GM19193 (cell line): ENCODE results near the gene AVPR1B.

Experiments
- POLR2A ChIP-seq: IDR thresholded peaks from 4 replicates; pipeline ENCODE4 v1.6.1; 2011; ENCODE audit not compliant: insufficient read depth, insufficient read length; ENCODE audit errors: extremely low read depth

Gene AVPR1B

DNA sequence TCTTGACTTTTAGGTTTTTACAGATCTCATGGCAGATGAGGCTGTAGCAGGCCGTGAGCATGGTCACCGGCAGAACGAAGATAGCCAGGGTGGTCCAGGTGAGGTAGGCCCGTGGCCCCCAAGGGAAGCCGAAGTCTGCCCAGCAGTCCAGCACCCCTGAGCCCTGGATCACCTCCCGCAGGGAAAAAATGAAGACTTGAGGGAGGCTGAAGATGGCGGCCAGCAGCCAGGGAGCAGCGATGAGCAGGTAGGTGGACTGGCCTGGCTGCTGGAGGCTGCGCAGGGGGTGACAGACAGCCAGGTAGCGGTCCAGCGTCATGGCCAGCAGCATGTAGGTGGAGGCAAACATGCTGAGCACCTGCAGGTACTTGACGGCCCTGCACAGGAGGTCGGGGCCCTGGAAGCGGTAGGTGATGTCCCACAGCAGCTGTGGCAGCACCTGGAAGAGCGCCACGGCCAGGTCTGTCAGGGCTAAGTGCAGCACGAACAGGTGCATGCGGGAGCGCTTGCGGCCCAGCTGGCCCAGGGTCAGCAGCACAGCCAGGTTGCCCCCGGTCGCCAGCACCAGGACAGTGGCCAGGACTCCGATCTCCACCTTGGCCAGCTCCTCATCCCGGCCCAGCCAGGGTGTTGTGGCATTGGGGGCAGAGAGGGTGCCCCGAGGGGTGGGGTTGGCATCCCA, 856 bp downstream of the AVPR1B start:
- no peak for TF ChIP-seq POLR2A

GRCh38 chr1:206115791-206116190, 1.4 kb downstream of the AVPR1B start:
- TF ChIP-seq POLR2A, result no peak

DNA sequence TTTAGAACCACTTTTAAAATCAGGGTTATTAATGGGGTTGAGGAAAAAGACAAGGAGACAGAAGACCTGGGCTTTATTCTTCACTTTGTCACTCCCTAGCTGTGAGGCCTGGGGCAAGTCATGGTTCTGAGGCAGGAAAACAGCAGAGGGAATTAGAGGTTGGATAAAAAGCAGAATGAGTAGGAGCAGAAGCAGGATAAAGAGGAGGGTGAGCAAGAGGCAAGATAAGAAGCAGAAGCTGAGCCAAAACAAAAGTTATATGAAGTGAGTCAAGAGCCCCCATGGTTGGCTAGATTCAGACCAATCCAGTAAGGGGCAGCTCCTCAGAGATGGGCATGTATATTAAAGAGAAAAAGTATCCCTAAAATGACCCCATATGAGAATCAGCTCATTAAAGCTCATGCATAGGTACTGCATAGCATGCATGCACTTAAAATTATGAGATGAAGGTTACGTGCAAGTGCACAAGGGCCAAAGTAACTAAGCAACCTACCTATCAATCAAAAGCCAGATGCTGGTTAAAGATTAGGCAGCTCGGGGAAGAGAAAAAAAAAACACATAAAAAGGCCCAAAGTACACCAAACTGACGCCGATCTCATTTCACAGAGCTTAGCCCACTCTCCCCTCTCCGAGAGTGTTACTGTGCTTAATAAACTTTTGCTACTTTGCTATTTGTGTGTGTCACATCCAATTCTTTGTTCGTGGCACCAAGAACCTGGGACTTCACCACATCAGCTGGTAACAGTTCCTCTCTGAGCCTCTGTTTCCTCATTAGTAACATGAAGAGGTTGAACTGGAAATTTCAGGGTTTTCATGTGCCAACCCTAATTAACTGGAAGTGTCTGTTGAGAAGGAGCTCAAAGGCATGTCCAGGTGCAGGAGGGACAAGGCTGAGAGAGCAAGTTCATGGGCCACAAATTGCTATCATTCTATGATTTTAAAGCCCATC, 2.2 kb downstream of the AVPR1B start:
- TF ChIP-seq POLR2A, result no peak

DNA sequence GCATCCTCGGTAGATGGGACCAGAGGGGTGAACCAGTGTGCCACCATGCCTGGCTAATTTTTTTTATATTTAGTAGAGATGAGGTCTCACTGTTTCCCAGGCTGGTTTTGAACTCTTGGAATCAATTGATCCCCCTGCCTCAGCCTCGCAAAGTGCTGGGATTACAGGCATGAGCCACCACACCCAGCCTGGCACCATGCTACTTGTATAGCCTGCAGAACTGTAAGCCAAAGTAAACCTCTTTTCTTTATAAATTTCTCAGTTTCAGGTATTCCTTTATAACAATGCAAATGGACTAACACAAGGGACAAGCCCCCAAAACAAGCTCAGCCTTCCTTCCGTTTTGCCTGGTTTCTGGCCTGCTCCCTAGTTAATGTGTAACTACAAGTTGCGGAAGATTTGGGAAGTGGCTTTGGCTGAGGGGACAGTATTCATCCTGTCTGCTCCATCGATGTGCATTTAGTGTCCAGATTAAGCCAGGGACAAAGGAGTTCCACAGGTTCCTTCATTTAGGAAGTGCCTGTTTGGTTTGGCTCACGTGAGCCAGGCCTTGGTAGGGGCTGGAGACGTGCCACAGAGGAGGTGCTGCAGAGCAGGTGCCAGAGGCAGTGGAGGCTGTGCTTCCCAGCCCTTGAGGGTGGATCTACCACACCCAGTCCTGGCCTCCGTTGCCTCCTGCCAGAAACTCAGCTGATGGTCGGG, 4.4 kb downstream of the AVPR1B start:
- no peak for TF ChIP-seq POLR2A

- TF ChIP-seq POLR2A, result no peak
These were observed 5.8 kb downstream of the AVPR1B start for GRCh38 chr1:206111271-206111927.

DNA sequence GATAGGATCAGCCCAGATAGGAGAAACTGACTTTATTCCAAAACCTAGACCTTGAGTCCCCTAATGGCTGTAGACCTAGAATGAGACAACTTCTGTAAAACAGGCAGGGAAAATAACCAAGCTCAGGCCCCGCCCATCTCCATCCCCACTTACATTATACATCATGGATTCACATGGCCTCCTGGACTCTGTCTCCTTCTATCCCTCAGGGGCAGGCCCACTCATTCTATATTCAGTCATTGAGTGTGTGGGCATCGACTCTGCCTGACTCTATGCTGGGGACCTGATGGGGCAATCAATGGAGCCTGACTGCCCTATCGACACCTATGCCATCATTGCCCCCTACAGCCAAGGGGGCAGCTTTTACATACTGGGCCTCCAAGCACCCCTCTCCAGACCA, 6.4 kb downstream of the AVPR1B start:
- TF ChIP-seq POLR2A, result no peak

DNA sequence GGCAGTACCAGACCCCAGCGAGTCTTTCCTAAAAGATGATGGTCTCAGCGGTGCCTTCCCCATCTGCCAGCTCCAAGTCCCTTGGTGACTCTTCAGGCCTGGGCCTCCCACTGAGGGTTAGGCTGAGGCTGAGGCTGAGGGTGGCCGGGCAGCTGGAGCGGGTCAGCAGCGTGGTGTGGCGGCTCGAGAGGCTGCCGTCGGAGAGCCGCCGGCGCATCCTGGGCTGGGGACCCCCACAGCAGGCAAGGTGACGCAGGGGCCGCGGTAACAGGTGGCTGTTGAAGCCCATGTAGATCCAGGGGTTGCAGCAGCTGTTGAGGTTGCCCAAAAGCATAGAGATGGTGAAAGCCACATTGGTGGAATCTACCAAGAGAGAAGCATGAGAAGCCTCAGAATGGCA, 7.0 kb downstream of the AVPR1B start:
- TF ChIP-seq POLR2A, result no peak

- TF ChIP-seq POLR2A, result no peak
These were observed 7.5 kb downstream of the AVPR1B start for GRCh38 chr1:206109718-206110117.

- TF ChIP-seq POLR2A, result no peak
These were observed 8.6 kb downstream of the AVPR1B start for GRCh38 chr1:206108635-206109034.

DNA sequence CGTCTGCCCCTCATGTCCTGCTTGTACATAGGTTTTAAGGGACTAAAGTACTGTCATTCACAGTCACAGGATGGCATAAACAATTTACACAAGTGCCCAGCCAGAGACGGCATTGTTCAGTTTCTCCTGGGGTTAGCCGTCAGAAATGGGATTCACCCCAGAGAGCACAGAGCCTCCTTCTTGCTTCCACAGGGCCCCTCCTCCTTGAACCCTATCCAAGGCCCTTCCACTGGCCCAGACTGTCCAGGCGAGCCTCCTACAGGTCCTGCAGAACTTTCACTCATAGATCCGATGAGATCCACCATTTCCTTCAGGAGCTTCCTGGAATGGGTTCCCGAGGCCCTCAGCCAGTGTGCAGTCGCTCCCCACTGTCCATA, 10.0 kb downstream of the AVPR1B start:
- TF ChIP-seq POLR2A, result no peak

- TF ChIP-seq POLR2A, result no peak
These were observed 10.6 kb downstream of the AVPR1B start for GRCh38 chr1:206106328-206107167.

- TF ChIP-seq POLR2A, result no peak
These were observed 11.7 kb downstream of the AVPR1B start for GRCh38 chr1:206105464-206105995.

- TF ChIP-seq POLR2A, result no peak
These were observed 13.2 kb downstream of the AVPR1B start for GRCh38 chr1:206103979-206104378.
